Glomerular visceral epithelial cell (primary cell): ENCODE data around the gene SKP2.
A peak's percentile ranks its signal among the peaks of the same experiment; 100 is the strongest.
"Not testable (repeated sequence)": the region's sequence is repeated elsewhere in the genome, so short reads cannot be mapped to it uniquely, and the experiment has no call there.

Experiments
- DNase-seq: peaks from one replicate; pipeline ENCODE4 v3.0.0-alpha.2; 2016; ENCODE audit errors: extremely low spot score

Gene SKP2

GRCh38 chr5:36151434-36152323, at the start of gene SKP2, which contains the start of gene LMBRD2:
TSS of gene SKP2 (plus strand) at chr5:36152111. CDS start at chr5:36152263, 152 bp downstream.
TSS of gene LMBRD2 (minus strand) at chr5:36151887. CDS start at chr5:36143349, 8,538 bp downstream.
- DNase-seq: peak; percentile 98

GRCh38 chr5:36105819-36106218, 46.1 kb upstream of the SKP2 start:
- DNase-seq: no peak

GRCh38 chr5:36108758-36109460, 43.0 kb upstream of the SKP2 start:
- DNase-seq: no peak

GRCh38 chr5:36111238-36111637, 40.7 kb upstream of the SKP2 start:
- DNase-seq: no peak

GRCh38 chr5:36125868-36126267, 26.0 kb upstream of the SKP2 start:
- DNase-seq: no peak

GRCh38 chr5:36128795-36129194, 23.1 kb upstream of the SKP2 start:
- DNase-seq: no peak

GRCh38 chr5:36129666-36130065, 22.2 kb upstream of the SKP2 start:
- not testable (repeated sequence) for DNase-seq

GRCh38 chr5:36133009-36133408, 18.9 kb upstream of the SKP2 start:
- not testable (repeated sequence) for DNase-seq

GRCh38 chr5:36135988-36136387, 15.9 kb upstream of the SKP2 start:
- DNase-seq: no peak

GRCh38 chr5:36136581-36136980, 15.3 kb upstream of the SKP2 start:
- no peak for DNase-seq

- no peak for DNase-seq
Measured at GRCh38 chr5:36138900-36139683, 12.8 kb upstream of the SKP2 start.

GRCh38 chr5:36145311-36145710, 6.6 kb upstream of the SKP2 start:
- DNase-seq: no peak

GRCh38 chr5:36146390-36146789, 5.5 kb upstream of the SKP2 start:
- no peak for DNase-seq

GRCh38 chr5:36147681-36148080, 4.2 kb upstream of the SKP2 start:
- DNase-seq: no peak

- DNase-seq: peak; percentile 50
Measured at GRCh38 chr5:36150676-36151433, 1.1 kb upstream of the SKP2 start.

GRCh38 chr5:36152324-36153297, 700 bp downstream of the SKP2 start:
- peak; percentile 22 for DNase-seq

- DNase-seq: no peak
Measured at GRCh38 chr5:36153298-36153677, 1.4 kb downstream of the SKP2 start.

GRCh38 chr5:36153726-36154125, 1.8 kb downstream of the SKP2 start:
- DNase-seq: no peak

GRCh38 chr5:36155291-36155690, 3.4 kb downstream of the SKP2 start:
- no peak for DNase-seq

GRCh38 chr5:36156121-36156601, 4.2 kb downstream of the SKP2 start:
- peak; percentile 29 for DNase-seq
